HepG2 (cell line): ENCODE results near the gene TNP1. TPM values are rescaled to one million over a fixed set of nuclear protein-coding genes. Genes with fewer than 3 reads are reported as not detected.

ENCODE experiments used
- ATAC-seq: fragments of 200-7000 bp; cut with Tn5 transposase; 3 replicates; pipeline ENCODE4 v1.9.1; 2020; ENCODE audit warnings: mild to moderate bottlenecking, moderate library complexity
- BruUV-seq: library from RNA; stranded (reverse); fragments of 400-500 nt; replicated peaks from 2 replicates; lab custom pipeline; 2021; lab: Mats Ljungman, UMichigan
- CTCF ChIA-PET: fragments of 300-600 bp; formaldehyde crosslinking; extraction: SDS; loops from one replicate; lab custom pipeline; 2021; ENCODE audit warnings: low total read pairs, inconsistent platforms, low intra/inter-chr PET ratio; lab: Yijun Ruan, JAX
- POLR2A ChIA-PET: fragments of 350-600 bp; sonication (Branson Sonifier 250); formaldehyde crosslinking; loops from one replicate; lab custom pipeline; 2020; ENCODE audit warnings: antibody characterized with exemption, inconsistent platforms; lab: Yijun Ruan, JAX
- DNase-seq: peaks from one replicate; pipeline ENCODE4 v3.0.0-alpha.2; 2015; ENCODE audit warnings: low spot score
- FAIRE-seq: peaks from 3 replicates; lab custom pipeline; 2011; peaks lifted over from hg19 to GRCh38; lab: Jason Lieb, UNC
- H2AFZ ChIP-seq: one replicate; pipeline ENCODE4 v1.6.1; 2011; ENCODE audit warnings: low read length, inconsistent platforms
- H3K27ac ChIP-seq: fragments of 300-600 bp; 3 replicates; pipeline ENCODE4 v1.8.0; 2011; ENCODE audit warnings: mixed run types, mild to moderate bottlenecking, mixed read lengths, low read length, inconsistent platforms; ENCODE audit not compliant: insufficient read depth; ENCODE audit errors: extremely low read length
- H3K27me3 ChIP-seq, 2 experiments: fragments of 200-600 bp in 1 of 2; 2 replicates in 1 of 2; 3 replicates in 1 of 2; pipeline versions ENCODE4 v1.6.0 to v1.8.0; 2011; ENCODE audit warnings: low read length in 2 of 2, mild to moderate bottlenecking in 2 of 2, moderate library complexity in 2 of 2, inconsistent platforms in 1 of 2; ENCODE audit not compliant: insufficient read depth in 2 of 2, control insufficient read depth in 1 of 2
- H3K36me3 ChIP-seq, 2 experiments: fragments of 200-600 bp in 1 of 2; replicated peaks in 1 of 2; 2 replicates in 1 of 2; 3 replicates in 1 of 2; pipeline versions ENCODE4 v1.5.1 to v1.8.0; 2011; ENCODE audit warnings: low read length in 2 of 2, inconsistent platforms in 1 of 2; ENCODE audit not compliant: insufficient read depth in 2 of 2, control insufficient read depth in 1 of 2
- H3K4me1 ChIP-seq: 2 replicates; pipeline ENCODE4 v1.5.1; 2012; ENCODE audit warnings: low read length, inconsistent platforms; ENCODE audit not compliant: insufficient read depth
- H3K4me2 ChIP-seq: 2 replicates; pipeline ENCODE4 v1.6.0; 2011; ENCODE audit warnings: low read depth, low read length, inconsistent platforms
- H3K4me3 ChIP-seq, 3 experiments: fragments of 200-600 bp in 1 of 3; sonication (generic), shearing (Covaris generic) in 1 of 3; replicated peaks in 1 of 3; 2 replicates each; pipeline ENCODE4 v1.5.1; 2011 to 2016; ENCODE audit warnings: low read length in 3 of 3, inconsistent platforms in 2 of 3, low read depth in 2 of 3, mild to moderate bottlenecking in 2 of 3, control low read depth in 1 of 3, mixed read lengths in 1 of 3; ENCODE audit not compliant: insufficient read depth in 1 of 3
- H3K79me2 ChIP-seq: one replicate; pipeline ENCODE4 v1.6.1; 2011; ENCODE audit warnings: low read length, inconsistent platforms; ENCODE audit not compliant: insufficient read depth
- H3K9ac ChIP-seq: 2 replicates; pipeline ENCODE4 v1.6.0; 2011; ENCODE audit warnings: mild to moderate bottlenecking, low read depth, low read length, inconsistent platforms; ENCODE audit not compliant: insufficient read depth
- H3K9me3 ChIP-seq: 2 replicates; pipeline ENCODE4 v1.5.1; 2012; ENCODE audit warnings: mild to moderate bottlenecking, low read length
- H4K20me1 ChIP-seq: 2 replicates; pipeline ENCODE4 v1.6.0; 2011; ENCODE audit warnings: inconsistent platforms, mild to moderate bottlenecking, low read length, moderate library complexity; ENCODE audit not compliant: insufficient read depth
- AKNA ChIP-seq: sonication (generic); formaldehyde crosslinking; IDR thresholded peaks from 2 replicates; pipeline ENCODE4 v1.4.0; 2020; ENCODE audit warnings: missing genetic modification reagents, borderline replicate concordance
- HDAC6 ChIP-seq: fragments of 200-600 bp; sonication (generic); IDR thresholded peaks from 2 replicates; pipeline ENCODE4 v1.7.0; 2017; ENCODE audit warnings: mild to moderate bottlenecking, antibody characterized with exemption, low read length, low read depth
- KDM6A ChIP-seq: IDR thresholded peaks from 2 replicates; pipeline ENCODE4 v1.6.1; 2016; ENCODE audit warnings: low read depth
- NONO ChIP-seq, 2 experiments: fragments of 450-650 bp in 1 of 2; sonication (generic) in 1 of 2; formaldehyde crosslinking in 1 of 2; IDR thresholded peaks in 1 of 2; conservative IDR thresholded peaks in 1 of 2; 2 replicates each; pipeline versions ENCODE4 v1.6.1 to v1.8.0; 2017 to 2022; ENCODE audit warnings: mild to moderate bottlenecking in 1 of 2, missing genetic modification reagents in 1 of 2, moderate library complexity in 1 of 2
- REST ChIP-seq, 2 experiments: IDR thresholded peaks; 2 replicates each; pipeline ENCODE4 v1.6.1; 2011 to 2012; ENCODE audit warnings: low read length in 2 of 2, borderline replicate concordance in 1 of 2, low read depth in 1 of 2, mild to moderate bottlenecking in 1 of 2, moderate library complexity in 1 of 2
- ZBTB46 ChIP-seq: sonication (generic); formaldehyde crosslinking; IDR thresholded peaks from 2 replicates; pipeline ENCODE4 v1.4.0; 2020; ENCODE audit warnings: mild to moderate bottlenecking, missing genetic modification reagents, borderline replicate concordance
- ZEB1 ChIP-seq: IDR thresholded peaks from 2 replicates; pipeline ENCODE4 v1.6.1; 2012; ENCODE audit warnings: mild to moderate bottlenecking, low read depth, inconsistent platforms; ENCODE audit not compliant: insufficient replicate concordance
- ZNF382 ChIP-seq: sonication (generic); formaldehyde crosslinking; IDR thresholded peaks from 2 replicates; pipeline ENCODE4 v1.5.0; 2020; ENCODE audit warnings: missing genetic modification reagents, mild to moderate bottlenecking, borderline replicate concordance
- ZNF710 ChIP-seq: sonication (generic); formaldehyde crosslinking; IDR thresholded peaks from 2 replicates; pipeline ENCODE4 v1.5.0; 2020; ENCODE audit warnings: mild to moderate bottlenecking, missing genetic modification reagents, borderline replicate concordance
- ZNF83 ChIP-seq: sonication (generic); formaldehyde crosslinking; IDR thresholded peaks from 2 replicates; pipeline ENCODE4 v1.4.0; 2020; ENCODE audit warnings: missing genetic modification reagents, mild to moderate bottlenecking, borderline replicate concordance
- ZSCAN20 ChIP-seq: sonication (generic); formaldehyde crosslinking; IDR thresholded peaks from 2 replicates; pipeline ENCODE4 v1.4.0; 2020; ENCODE audit warnings: missing genetic modification reagents, mild to moderate bottlenecking, borderline replicate concordance
- WGBS: methylation state at CpG from one replicate; pipeline ENCODE4 v1.1.6; 2017; ENCODE audit warnings: low lambda C conversion rate; 5-methylcytosine and 5-hydroxymethylcytosine counted together
- in situ Hi-C: cut with HindIII; loops from 2 replicates; pipeline ENCODE4 v1.10.0; 2017; ENCODE audit warnings: low pct_unique_long_range_greater_than_20kb; ENCODE audit not compliant: extremely low pct_ligation_motif_present
- intact Hi-C: fragments of 100-400 bp; cut with micrococcal nuclease; formaldehyde crosslinking; loops from one replicate; pipeline ENCODE4 v1.10.0; 2022; ENCODE audit not compliant: unreplicated experiment
- polyA plus RNA-seq, 8 experiments: library from polyadenylated mRNA; depleted of rRNA in 3 of 8; stranded (reverse) in 7 of 8; unstranded in 1 of 8; fragments of >200 nt; fragmentation: Illumina TruSeq in 4 of 8; extraction: Trizol in 4 of 8; gene quantifications; 2 replicates each; pipeline versions ENCODE4 v1.2.1 to v1.2.3, GENCODE V29; 2011 to 2016; ENCODE audit warnings: low read depth in 4 of 8, missing spikeins in 1 of 8, mixed read lengths in 1 of 8; ENCODE audit not compliant: insufficient read depth in 1 of 8
- total RNA-seq, 5 experiments: library from RNA; depleted of rRNA; stranded (reverse); fragments of >200 nt; fragmentation: Illumina TruSeq; extraction: Trizol; gene quantifications; 2 replicates each; pipeline ENCODE4 v1.2.3, GENCODE V29; 2016; ENCODE audit warnings: low read depth in 1 of 5

The TNP1 gene
- total and polyA plus RNA-seq, 2 of the 13 experiments (the other 11 are each of a cell fraction or from before 2014, with no cell fraction given), result not detected

- intact Hi-C loops, result no loop called here
- Histone ChIP-seq H4K20me1 (no peaks in the 10 kb centered on the region), H3K27ac (no peak overlapping the region), H3K27me3 (peaks cover 0 to 4% of the 10 kb centered on the region in 2 experiments; a peak in 2 of 5 replicates), H3K36me3 (no peaks in the 10 kb centered on the region), H3K4me3 (no peak overlapping the region), H3K4me2 (no peak overlapping the region), H3K79me2 (no peaks in the 10 kb centered on the region), H3K9ac (no peak overlapping the region), H3K9me3 (no peaks in the 10 kb centered on the region), H2AFZ (no peak overlapping the region), H3K4me1 (peaks cover 4% of the 10 kb centered on the region; the same call in 1 of the 2 replicates)
- DNase-seq (no peak), FAIRE-seq (no peak), ATAC-seq (no peak)
- in situ Hi-C loops, result no loop called here
- no TSS peak for BruUV-seq
- ChIA-PET CTCF (no interaction called here), POLR2A (no interaction called here)
- TF ChIP-seq REST (IDR thresholded peaks at IDR 0.05; ENCODE audit: borderline replicate concordance in 1 of 2, low read depth in 1 of 2, low read length in 2 of 2) (no peak), ZEB1 (no peak), ZNF83 (CRISPR knock-in tag) (no peak), AKNA (CRISPR knock-in tag) (no peak), ZNF710 (CRISPR knock-in tag) (no peak), ZNF382 (CRISPR knock-in tag) (no peak), HDAC6 (no peak), ZBTB46 (CRISPR knock-in tag) (no peak), NONO (IDR thresholded peaks at IDR 0.05) (no peak), NONO (CRISPR knock-in tag; conservative IDR thresholded peaks at IDR 0.05) (no peak), KDM6A (CRISPR knock-in tag) (no peak), ZSCAN20 (no peak)
- 39% methylated on average over 10 of the region's 10 CpGs for WGBS
Measured at GRCh38 chr2:216849987-216850386, 9.9 kb downstream of the TNP1 start.
